OCI-LY3 (cell line): Measurements from ENCODE around the gene FAM76A.

Experiments used
- EZH2phosphoT487 ChIP-seq: fragments of 200-600 bp; shearing (Covaris generic); IDR thresholded peaks from 2 replicates; pipeline ENCODE4 v1.6.1; 2018; ENCODE audit warnings: antibody characterized with exemption, mixed run types, low read depth
- TF ChIP-seq, protein P1 (sequence below): fragments of 200-600, 300-600 bp; sonication (generic); IDR thresholded peaks from 2 replicates; pipeline ENCODE4 v1.5.1; 2014; ENCODE audit warnings: antibody characterized with exemption, low read length, low read depth

DNA sequence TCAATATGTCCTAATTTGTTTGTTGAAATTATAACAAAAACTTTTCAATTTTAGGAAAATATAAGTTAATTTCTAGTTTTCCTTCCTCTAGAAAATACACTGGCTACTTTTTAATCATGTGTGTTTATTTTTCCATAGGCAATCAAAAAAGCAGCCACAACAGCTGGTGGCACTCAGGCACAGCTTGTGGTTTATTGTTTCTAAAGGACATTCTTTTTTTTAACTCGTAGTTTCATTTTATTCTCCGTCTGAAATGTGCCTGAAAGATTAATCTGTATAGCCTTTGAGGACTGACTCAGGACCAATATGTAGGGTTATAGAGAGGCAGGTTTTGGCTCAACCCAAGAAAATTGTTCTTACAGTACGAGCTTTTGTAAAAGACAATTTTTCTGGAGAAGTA is 26.6 kb downstream of the FAM76A start:
- TF ChIP-seq, protein P1, sequence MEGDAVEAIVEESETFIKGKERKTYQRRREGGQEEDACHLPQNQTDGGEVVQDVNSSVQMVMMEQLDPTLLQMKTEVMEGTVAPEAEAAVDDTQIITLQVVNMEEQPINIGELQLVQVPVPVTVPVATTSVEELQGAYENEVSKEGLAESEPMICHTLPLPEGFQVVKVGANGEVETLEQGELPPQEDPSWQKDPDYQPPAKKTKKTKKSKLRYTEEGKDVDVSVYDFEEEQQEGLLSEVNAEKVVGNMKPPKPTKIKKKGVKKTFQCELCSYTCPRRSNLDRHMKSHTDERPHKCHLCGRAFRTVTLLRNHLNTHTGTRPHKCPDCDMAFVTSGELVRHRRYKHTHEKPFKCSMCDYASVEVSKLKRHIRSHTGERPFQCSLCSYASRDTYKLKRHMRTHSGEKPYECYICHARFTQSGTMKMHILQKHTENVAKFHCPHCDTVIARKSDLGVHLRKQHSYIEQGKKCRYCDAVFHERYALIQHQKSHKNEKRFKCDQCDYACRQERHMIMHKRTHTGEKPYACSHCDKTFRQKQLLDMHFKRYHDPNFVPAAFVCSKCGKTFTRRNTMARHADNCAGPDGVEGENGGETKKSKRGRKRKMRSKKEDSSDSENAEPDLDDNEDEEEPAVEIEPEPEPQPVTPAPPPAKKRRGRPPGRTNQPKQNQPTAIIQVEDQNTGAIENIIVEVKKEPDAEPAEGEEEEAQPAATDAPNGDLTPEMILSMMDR = no peak
- TF ChIP-seq EZH2phosphoT487 = no peak
